GM19324 (cell line): ENCODE results near the gene NOD2.
A peak's percentile ranks its signal among the peaks of the same experiment; 100 is the strongest.

Experiments
- ATAC-seq: cut with Tn5 transposase; IDR thresholded peaks from one replicate; pipeline ENCODE4 v1.9.1; 2021; ENCODE audit warnings: mild to moderate bottlenecking, moderate library complexity; ENCODE audit not compliant: unreplicated experiment, low FRiP score

NOD2 gene

DNA sequence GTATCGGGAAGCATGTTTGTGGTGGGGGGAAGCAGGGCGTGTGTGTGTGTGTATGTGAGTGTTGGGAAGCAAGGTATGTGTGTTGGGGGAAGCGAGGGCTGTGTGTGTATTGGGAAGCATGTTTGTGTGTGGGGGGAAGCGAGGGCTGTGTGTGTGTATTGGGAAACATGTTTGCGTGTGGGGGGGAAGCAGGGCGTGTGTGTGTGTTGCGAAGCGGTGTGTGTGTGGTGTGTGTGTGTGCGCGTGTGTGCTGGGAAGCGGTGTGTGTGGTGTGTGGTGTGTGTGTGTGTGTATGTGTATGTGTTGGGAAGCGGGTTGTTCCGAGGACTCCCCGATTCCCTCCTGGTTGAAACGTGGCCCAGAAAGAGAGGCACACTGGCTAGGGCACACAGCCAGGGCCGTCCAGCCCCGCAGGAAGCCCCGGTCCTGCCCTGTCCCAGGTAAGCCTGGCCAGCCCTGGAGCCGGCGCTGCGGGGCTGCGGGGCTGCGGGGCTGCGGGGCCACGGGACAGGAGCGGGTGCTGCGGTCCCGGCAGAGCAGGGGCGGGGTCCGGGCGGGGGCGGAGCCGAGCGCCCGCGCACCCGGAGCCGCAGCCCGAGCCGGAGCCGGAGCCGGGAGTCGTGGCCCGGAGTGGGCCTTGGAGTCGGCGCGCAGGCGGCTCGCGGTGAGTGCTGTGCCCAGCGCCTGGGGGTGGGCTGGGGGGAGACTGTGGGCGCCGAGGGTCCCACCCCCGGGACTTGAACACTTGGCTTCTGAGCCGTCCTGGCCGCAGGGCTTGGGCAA, at the start of gene NOD2:
NOD2 (plus strand) TSS at position 608 of the 783 bp plus-strand sequence. CDS start 5,890 bp downstream, outside the sequence.
- ATAC-seq: no peak

DNA sequence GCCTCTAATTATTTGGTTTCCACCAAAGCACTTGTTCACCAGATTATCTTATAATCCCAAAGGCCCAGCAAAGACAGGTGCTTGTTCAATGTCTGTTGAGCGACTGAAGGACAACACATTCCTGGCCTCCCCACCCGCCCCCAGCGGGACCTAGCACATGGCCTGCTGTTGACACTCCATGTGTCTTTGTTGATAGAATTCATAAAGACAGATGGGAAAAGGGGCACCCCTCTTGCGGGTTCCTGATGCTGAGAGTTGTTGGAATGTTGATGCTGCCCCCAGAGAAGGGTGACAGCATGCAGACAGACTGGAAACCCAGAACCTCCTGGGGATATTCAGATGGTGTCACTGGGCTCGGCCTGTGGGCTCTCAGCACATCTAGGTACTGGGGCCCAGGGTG, 49.2 kb upstream of the NOD2 start:
- ATAC-seq: no peak

DNA sequence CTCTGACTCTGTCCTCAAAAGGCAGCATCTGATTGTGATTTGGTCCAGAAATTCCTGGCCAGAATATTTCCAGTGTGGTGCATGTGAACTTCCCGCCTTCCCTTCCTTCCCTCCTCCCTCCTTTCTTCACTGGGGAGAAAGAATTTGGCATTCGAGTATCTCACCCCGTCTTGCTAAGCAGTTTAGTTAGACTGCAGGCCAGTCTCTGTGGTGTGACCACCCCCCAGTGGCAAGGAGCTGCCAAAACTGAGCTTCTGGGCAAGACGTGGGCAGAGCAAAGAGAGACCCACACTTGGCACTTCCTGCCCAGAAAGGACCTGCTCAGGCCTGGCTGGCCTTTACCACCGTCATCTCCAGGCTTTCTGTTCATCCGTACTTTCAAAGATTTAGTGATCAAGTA, 48.7 kb upstream of the NOD2 start:
- no peak for ATAC-seq

DNA sequence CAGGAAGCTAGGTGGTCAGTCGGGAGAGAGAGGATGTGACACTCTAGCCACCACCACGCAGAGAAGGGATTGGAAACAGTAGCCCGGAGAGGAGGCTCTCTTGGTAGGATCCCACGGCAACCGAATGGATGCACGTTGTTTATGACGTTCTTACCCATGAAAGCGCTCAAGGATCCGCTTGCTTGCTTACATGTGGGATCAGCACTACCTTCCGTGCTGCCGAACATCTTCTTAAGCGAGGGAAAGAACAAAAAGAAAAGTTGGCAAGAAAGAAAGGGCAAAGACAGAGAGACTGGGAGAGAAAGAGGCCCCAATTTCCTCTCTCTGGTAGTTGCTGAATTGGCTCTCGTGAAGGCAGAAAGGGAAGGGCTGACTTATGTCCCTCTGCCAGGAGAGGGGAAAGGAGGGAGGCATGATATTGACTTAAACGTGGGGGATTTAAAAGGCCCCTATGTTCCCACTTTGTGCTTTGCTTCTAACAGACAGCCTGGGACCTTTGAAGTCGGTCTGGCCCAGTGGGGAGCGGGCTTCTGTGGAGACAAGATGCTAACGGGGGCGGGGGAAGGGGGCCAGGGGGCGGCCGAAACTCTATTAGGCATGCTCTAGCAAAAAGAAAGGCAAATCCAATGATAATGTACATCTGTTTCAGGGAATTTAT, 47.7 kb upstream of the NOD2 start:
- ATAC-seq: no peak

DNA sequence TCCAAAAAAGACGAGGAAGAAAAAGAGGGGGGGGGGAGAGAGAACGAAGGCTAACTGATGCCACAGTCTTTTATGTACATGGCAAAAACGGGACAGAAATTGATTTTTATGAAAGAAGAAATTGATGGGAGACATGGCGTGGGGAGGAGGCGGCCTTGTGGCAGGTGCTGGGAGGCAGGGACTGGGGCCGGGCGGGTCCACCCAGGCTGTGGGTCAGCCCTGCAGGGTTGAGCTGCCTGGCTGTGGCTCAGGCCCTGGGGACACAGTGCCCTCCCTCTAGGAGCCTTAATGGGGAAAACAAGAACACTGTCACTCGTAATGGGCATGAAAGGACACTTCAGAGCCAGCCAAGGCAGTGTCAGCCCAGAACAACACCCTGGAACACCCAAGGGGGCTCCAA, 47.1 kb upstream of the NOD2 start:
- ATAC-seq: no peak

DNA sequence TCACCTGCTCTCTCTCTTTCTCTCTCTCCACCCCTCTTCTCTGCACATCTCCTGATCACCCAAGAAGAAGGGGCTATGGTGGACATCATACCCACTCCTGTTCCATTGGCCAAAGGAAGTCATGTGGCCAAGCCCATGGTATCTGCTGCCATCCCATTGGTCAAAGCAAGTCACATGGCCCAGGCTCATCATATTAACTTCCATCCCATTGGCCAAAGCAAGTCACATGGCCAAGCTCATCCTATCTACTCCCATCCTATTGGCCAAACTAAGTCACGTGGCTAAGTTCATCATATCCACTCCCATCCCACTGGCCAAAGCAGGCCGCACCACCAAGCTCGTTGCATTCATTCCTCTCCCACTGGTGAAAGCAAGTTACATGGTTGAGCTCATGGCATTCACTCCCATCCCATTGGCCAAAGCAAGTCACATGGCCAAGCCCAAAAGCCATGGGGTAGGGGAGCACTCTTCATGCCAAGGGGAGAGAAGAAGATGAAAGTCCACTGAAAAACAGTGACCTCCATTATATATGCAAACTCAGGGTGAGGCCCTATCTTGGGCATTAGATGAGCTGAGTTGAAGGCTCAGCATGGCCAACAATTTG, 41.5 kb upstream of the NOD2 start:
- ATAC-seq: no peak

DNA sequence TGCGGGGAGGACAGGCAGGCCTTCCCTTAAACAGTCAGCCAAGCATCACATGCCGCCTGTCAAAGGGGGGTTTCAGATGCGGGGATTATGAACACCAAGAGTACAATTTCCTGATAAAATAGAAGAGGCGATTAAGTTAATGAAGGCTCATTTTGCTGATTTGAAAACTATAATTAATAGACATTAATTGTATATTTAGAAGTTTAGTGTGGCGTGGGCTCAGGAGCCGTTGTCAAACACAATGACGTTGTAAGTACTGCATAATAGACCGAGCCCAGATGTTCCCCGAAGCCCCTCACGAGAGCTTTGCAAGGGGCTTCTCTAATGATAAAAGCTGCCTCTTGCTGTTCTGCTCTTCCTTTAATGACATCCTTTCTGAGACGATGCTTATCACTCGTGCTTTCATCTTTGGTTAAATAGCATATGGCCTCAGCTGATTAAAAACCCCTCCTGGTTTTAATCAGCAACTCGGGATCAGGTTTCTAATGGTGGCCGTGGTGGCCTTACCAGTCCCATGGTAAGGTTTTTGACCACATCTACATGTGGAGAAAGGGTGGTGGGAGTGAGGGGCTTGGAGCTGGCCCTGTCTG, 40.5 kb upstream of the NOD2 start:
- no peak for ATAC-seq

DNA sequence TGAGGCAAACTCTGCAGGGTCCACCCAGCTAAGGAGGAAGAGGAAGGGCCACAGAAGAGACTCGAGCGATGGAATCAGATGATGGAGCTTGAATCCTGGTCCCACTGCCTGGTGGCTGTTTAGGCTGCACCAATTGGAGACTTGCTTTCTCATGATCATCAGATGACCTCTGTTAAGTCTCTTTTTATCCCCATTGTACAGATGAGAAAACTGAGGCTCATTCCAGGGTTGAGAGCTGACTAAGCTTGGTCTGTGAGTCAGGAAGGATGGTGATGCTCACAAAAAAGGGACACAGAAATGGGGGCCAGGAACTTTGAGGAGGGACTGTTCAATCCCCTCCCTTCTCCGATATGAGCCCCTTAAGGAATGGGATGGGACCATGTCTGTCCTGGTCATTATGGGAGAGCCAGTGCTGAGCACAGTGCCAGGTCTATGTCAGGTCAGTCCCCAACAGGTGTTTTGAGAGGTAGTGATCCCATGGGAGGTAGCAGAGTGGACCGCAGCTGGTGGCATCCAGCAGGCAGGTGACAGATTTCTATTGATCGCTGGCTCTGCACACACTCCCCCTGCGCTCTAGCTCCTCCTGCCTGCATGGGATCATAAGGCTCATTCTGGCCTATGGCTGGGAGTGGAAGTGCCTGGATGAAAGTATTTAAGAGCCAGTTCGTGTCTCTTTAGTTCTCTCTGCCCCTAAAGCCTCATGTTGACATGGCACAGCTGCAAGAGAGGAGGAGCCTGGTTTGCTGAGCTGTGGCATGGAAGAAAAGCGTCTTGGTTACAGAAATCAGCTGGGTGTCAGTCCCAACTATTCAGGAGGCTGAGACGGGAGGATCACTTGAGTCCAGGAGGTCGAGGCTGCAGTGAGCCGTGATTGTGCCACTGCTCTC, 39.5 kb upstream of the NOD2 start:
- ATAC-seq: no peak

DNA sequence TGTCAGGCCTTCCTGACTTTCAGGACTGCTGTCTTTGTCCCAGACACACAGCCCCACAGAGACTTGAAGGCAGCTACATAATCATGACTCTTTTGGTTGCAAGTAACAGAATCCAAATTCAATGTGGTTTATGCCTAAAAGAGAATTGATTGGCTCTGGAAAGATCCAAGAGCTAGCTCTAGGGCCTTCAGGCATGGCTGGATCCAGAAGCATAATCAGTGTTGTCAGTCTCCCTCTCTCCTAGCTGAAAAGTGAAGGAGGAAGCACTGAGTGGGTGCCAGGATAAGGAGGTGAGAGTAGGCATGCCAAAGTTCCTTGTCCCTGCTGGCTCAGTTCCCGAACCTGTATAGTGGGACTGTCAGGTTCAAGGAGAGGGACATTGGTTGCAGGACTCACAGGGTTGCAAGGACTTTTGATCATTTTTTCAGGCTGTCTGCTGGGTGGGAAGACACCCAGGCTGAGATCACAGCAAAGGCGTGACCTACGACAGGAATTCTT, 37.8 kb upstream of the NOD2 start:
- no peak for ATAC-seq

DNA sequence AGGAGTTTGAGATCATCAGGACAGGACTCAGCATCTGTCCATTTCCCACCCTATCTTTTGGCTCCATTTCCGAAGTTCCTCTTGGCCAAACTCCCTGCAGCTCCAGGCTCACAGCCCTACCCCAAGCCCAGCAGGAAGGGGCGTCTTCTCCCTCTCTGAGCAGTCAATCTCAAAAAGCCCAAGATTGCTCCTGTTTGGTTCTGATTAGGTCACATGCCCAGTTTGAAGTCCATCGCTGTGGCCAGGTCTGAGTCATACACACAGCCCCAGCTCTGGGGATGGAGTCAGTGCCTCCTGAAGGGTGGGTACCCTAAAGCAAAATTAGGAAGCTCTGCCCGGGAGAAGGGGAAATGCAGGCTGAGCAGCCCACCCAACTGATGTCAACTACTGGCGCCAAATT, 36.2 kb upstream of the NOD2 start:
- ATAC-seq: no peak

DNA sequence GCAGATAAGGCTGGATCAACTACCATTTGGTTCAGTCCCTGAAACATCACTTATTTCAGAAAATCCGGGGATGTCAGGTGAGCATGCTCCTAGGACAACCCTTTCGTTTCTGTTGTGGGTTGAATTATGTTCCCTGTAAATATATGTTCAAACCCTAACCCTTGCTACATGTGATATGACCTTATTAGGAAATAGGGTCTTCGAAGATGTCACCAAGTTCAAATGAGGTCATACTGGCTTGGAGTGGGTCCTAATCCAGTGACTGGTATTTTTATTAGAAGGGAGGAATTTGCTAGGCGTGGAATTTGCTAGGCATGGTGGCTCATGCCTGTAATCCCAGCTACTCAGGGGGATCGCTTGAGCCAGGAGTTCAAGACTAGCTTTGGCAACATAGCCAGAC, 33.6 kb upstream of the NOD2 start:
- no peak for ATAC-seq

DNA sequence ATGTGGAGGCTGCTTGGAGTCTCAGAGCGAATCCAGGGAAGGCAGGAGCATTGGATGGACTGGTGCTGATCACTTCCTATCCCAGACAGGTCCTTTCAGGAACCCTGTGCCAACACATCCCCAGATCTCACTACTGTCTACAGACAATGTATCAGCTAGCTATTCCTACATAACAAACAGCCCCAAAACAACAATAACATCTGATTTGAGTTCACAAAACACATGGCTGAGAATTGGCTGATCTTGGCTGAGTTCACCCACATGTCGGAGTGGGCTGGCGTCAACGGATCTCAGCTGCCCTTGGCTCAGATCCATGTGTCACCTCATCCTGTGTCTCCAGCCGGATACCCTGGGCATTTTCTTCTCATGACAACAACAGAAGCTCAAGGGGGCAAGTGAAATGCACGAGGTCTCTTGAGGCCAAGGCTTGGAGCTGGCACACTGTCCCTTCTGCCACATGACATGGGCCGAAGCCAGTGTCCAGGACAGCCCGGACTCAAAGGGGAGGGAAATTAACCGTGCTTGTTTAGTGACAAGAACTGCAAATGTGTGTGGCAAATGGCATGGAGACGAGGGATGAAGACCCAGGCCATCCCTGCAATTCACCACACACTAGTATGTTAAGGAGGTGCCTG, 31.0 kb upstream of the NOD2 start:
- ATAC-seq: no peak

DNA sequence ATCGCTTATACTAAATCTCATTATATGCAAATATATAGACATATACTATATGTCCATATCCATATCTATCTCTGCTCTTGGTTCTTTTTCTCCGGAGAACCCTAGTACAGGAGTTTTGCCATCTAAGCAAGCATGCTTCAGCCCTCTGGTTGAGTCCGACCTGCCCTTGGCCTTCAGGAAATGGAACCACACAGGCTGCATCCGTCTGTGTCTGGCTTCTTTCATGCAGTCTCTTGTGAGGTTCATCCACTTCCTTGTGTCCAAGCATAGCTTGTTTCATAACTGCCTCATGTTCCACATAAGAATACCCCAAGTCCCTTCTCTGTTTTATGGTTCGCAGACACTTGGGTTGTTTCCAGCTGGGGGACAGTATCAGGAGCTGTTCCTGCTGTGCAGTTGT, 29.1 kb upstream of the NOD2 start:
- ATAC-seq: no peak

DNA sequence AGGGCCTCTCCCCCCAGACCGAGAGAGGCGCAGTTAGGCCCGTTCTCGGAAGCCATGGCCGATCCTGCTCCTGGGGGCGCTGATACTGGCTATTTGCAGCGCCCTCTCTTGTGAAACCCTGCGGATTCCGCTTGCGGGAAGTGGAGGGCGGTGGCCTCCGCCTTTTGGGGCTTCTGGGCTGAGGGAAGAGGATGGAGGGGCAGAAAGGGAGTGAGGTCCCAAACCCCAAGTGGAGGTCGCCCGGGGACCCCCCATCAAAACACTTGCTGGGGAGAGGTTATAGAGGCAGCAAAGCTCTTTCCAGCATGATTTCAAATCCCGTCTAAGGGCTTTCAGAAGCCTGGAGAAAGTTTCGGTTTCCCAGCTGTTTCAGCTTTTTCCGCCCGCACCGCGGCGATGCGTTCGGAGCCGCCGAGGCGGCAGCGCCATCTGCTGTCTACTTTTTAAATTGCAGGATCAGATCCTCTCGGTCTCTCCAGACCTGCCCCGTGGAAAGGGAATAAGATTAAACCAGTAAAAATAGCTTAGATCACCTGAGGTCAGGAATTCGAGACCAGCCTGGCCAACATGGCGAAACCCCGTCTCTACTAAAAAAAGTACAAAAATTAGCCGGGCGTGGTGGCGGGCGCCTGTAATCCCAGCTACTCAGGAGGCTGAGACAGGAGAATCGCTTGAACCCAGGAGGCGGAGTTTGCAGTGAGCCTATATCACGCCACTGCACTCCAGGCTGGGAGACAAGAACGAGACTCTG, 28.1 kb upstream of the NOD2 start:
- no peak for ATAC-seq

DNA sequence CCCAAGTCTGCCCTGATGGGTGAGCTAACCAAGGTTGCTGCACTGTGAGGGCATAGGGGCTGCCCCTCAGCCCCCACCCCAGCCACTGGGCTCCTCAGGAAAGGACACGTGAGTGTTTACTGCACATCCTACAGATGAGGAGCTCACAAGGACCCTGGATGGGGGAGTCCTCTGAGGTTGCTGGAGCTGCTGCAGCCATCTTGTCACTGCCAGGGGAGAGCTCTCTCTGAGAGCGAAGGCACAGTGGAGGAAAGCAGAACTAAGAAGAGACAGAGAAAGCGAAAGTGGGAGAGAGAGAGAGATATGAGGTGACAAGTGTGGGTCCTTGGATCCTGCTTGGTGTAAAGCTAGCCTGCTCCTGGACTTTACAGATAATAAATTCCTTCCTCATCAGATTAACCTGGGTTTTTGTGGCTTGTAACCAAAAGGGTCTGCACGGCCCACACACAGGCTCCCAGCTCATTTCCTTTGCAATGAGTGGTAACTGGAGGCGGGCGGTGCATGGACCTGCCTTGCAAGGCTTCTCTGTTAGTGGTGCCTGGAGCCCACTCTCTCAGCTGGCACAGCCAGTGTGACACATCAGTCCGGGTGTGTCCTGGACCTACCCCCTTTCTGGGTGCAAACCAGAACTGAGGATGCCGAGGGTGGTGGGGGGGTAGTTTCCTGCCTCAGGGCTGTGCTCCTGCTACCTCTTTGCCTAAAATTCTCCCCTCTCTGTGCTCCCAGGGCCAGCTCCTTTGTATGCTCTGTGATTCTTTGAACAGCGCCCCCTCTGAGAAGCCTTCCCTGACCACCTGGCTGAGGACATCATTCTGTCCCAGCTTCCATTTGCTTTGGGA, 26.5 kb upstream of the NOD2 start:
- peak; percentile 60 for ATAC-seq

DNA sequence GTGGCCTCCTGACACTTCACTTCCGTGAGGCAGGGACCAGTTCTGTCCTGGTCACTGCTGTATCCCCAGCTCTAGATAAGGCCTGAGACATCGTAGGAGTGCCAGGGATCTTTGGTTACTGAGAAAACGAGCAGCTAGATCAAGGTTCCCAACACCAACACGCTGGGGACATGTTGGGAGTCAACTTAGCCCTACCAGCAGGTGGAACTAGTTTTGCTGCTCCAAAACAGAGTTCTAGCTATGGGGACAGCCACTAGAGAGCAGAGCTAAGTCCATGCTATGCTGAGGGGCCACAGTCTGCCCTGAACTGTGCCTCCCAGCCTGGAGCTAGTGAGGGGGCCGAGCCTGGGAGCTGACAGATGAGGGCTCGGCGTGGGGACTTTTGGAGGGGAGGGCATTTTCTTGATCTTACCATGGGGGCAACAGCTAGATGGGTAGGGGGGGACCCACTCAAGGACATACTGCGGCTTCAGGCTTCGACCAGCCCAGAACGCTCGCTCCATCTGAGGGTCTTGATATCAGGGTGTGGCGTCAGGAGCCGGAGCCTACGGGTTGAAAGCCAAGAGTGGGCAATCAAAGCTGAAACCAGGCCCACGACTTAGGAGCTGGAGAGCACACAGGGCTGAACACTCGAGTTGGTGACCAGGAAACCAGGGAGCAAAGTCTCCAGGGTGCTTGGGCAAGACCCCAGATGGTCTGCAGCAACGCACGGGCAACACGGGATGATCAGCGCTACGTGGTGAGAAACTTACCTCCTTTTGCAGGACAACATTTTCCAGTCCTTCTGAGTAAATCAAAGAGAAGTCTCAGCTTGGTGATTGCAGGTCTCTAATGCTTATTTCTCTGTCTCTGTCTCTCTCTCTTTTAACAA, 25.7 kb upstream of the NOD2 start:
- no peak for ATAC-seq

DNA sequence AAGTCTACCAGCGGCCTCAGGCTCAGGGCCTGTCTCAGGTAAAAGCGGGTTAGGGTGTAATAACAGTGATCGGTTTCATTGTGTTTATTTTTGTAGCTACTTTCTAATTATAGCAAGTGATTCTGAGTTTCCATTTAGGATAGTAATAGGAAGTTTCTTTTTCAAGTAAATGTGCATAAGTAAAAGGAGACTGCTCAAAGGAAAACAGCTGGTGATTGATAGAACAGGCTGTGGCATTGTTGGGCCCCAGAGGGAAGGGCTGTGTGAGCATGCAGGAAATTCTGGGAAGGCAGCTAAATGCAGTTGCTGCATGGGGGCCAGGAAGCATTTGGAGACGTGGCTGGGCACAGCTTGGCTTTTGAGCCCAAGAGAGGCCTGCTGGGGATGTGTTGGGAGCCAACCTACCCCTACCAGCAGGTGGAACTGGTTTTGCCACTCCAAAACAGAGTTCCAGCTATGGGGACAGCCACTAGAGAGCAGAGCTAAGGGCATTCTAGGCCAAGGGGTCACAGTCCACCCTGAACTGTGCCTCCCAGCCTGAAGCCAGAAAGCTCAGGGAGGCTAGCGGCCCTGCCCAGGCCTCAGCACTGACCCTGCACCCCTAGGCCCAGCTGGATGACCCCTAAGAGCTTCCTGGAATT, 24.9 kb upstream of the NOD2 start:
- ATAC-seq: no peak
